Measurements from ENCODE around the gene ANKRD12. TPM values are rescaled to one million over a fixed set of nuclear protein-coding genes. Genes with fewer than 3 reads are reported as not detected.

Gene ANKRD12
- polyA plus RNA-seq, 1 experiment = 10.4 TPM

DNA sequence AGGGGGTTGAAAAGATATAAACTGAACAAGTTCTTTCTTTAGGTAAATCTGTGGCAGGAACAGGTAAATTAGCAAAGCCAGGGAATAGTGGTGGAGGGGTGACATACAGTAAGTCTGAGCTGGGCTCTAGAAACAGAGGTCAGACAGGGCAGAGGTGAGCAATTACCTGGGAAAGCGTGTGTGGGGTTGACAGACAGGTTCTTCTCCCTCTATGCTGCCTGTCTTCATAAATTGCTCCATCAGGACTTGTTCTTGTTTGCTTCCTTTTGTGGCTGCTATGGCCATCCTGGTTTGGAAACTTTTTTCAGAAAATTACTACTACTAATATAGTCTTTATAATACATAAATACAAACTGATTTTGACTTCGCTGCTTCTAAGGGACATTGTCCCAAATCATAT lies 3.4 kb upstream of the ANKRD12 start:
- Histone ChIP-seq H3K27ac (ENCODE audit: low read depth, low read length) (no peak overlapping the region), H3K4me3 (ENCODE audit: low read depth, low read length) (no peak overlapping the region), H3K9me3 (ENCODE audit: control insufficient read depth, insufficient read depth, low read length) (no peaks in the 10 kb centered on the region), H3K27me3 (ENCODE audit: control insufficient read depth, insufficient read depth, low read length) (no peaks in the 10 kb centered on the region)
- no peak for TF ChIP-seq CTCF (IDR thresholded peaks at IDR 0.05; ENCODE audit: low read depth, low read length)
- ChIA-PET CTCF (no interaction called here), POLR2A (no interaction called here)
- DNase-seq (ENCODE audit: low read depth, low spot score) = no peak

DNA sequence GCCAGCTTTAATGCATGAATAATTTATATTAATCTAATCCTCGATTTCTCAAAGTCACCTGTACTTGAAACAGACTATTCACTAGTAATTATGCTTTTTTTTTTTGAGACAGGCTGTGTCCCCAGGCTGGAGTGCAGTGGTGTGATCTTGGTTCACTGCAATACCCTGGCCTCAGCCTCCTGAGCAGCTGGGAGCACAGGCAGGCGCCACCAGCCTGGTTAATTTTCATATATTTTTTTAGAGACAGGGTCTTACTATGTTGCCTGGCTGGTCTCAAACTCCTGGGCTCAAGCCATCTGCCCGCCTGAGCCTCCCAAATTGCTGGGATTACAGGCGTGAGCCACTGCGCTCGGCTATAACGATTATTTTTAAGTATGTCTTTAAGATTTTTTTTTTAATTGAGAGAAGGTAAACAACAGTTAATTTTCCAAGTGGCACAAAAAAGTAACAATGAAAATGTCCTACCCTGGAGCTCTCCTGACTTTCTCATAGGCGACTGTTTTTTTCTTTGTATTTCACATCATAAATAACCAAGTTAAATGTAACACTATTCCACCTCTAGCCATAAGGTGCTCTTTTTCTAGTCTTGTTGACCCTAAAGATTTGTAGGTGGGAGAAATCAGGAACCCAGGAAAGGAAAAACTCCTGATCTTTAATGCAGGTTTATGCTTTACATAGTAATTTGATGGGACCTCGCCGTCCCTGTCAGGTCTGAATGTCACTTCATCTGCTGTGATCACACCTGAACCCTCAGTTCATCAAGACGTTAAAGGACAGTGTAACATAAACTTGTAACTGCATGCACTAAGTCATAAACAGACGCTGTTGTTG lies 1.3 kb upstream of the ANKRD12 start:
- POLR2A ChIA-PET = interaction anchor here (0.6 to 2.1 kb wide), 5 partner anchors 11 to 204 kb away, joined by 3 to 9 read pairs (median 3); partner anchors contain the start of gene TWSG1
- H3K9me3 ChIP-seq (ENCODE audit: control insufficient read depth, insufficient read depth, low read length) = no peaks in the 10 kb centered on the region
- H3K27me3 ChIP-seq (ENCODE audit: control insufficient read depth, insufficient read depth, low read length) = no peaks in the 10 kb centered on the region
- TF ChIP-seq CTCF (IDR thresholded peaks at IDR 0.05; ENCODE audit: low read depth, low read length) = no peak
- H3K27ac ChIP-seq (ENCODE audit: low read depth, low read length) = peak overlapping the region; percentile 59
- CTCF ChIA-PET = interaction anchor here (1.0 kb wide), 1 partner anchor 62 kb away, joined by 3 read pairs; no protein-coding TSS in a partner anchor
- no peak for DNase-seq (ENCODE audit: low read depth, low spot score)
- peak overlapping the region; percentile 79 for H3K4me3 ChIP-seq (ENCODE audit: low read depth, low read length)

DNA sequence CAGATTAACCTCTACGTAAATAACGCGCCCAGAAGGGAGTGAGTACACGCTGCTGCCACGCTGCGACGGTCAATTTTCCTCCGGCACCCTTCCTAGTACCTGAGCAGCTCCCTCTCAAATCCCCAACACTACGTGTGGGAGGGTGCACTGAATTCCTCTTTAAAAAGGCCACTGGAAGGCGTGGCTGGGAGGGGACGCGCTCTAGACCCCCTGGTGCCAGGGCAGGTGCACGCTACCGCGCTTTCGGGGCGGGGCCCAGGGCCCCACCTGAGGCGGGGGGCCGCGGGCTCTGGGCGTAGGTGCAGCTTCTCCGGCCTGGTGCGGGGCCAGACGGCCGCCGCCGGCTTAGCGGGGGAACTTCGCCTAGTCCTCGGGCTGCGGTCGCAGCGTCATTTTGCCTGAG lies 668 bp upstream of the ANKRD12 start:
- DNase-seq (ENCODE audit: low read depth, low spot score) = no peak
- no peaks in the 10 kb centered on the region for H3K9me3 ChIP-seq (ENCODE audit: control insufficient read depth, insufficient read depth, low read length)
- CTCF ChIA-PET = no interaction called here
- no peak for TF ChIP-seq CTCF (IDR thresholded peaks at IDR 0.05; ENCODE audit: low read depth, low read length)
- H3K27me3 ChIP-seq (ENCODE audit: control insufficient read depth, insufficient read depth, low read length) = no peaks in the 10 kb centered on the region
- POLR2A ChIA-PET = interaction anchor here (0.6 to 2.1 kb wide), 5 partner anchors 11 to 204 kb away, joined by 3 to 9 read pairs (median 3); no protein-coding TSS in a partner anchor
- H3K27ac ChIP-seq (ENCODE audit: low read depth, low read length) = peak overlapping the region; percentile 59
- peak overlapping the region; percentile 79 for H3K4me3 ChIP-seq (ENCODE audit: low read depth, low read length)

GRCh38 chr18:9137168-9138066 lies 836 bp downstream of the ANKRD12 start:
- POLR2A ChIA-PET = interaction anchor here (0.7 to 2.2 kb wide), 9 partner anchors 9 to 211 kb away, joined by 3 to 11 read pairs (median 4); partner anchors contain the start of gene TWSG1
- CTCF ChIA-PET = no interaction called here
- peak; percentile 82 for DNase-seq (ENCODE audit: low read depth, low spot score)
- TF ChIP-seq CTCF (IDR thresholded peaks at IDR 0.05; ENCODE audit: low read depth, low read length) = no peak
- Histone ChIP-seq H3K27me3 (ENCODE audit: control insufficient read depth, insufficient read depth, low read length) (no peaks in the 10 kb centered on the region), H3K9me3 (ENCODE audit: control insufficient read depth, insufficient read depth, low read length) (no peaks in the 10 kb centered on the region), H3K27ac (ENCODE audit: low read depth, low read length) (peak overlapping the region; percentile 98), H3K4me3 (ENCODE audit: low read depth, low read length) (peak overlapping the region; percentile 80)
